GM21825 (cell line): ENCODE data around the gene BCLAF3.

Experiments
- ATAC-seq: cut with Tn5 transposase; IDR thresholded peaks from one replicate; pipeline ENCODE4 v1.9.1; 2021; ENCODE audit warnings: mild to moderate bottlenecking, moderate library complexity; ENCODE audit not compliant: unreplicated experiment

BCLAF3 gene

GRCh38 chrX:19990556-19991349 is at the start of gene BCLAF3:
BCLAF3 (minus strand) TSS chrX:19991061; CDS start chrX:19970264, 20,797 bp downstream.
- ATAC-seq = peak; percentile 95

- ATAC-seq = no peak
Measured at GRCh38 chrX:20038966-20039365, 48.1 kb upstream of the BCLAF3 start.

- no peak for ATAC-seq
Measured at GRCh38 chrX:20037186-20037585, 46.3 kb upstream of the BCLAF3 start.

- no peak for ATAC-seq
Measured at GRCh38 chrX:20032201-20032600, 41.3 kb upstream of the BCLAF3 start.

- ATAC-seq = no peak
Measured at GRCh38 chrX:20029728-20030127, 38.9 kb upstream of the BCLAF3 start.

- no peak for ATAC-seq
Measured at GRCh38 chrX:20028588-20028987, 37.7 kb upstream of the BCLAF3 start.

GRCh38 chrX:20026278-20026677 is 35.4 kb upstream of the BCLAF3 start:
- no peak for ATAC-seq

- no peak for ATAC-seq
Measured at GRCh38 chrX:20019672-20020365, 29.0 kb upstream of the BCLAF3 start.

GRCh38 chrX:20016616-20016945 is 25.7 kb upstream of the BCLAF3 start:
- no peak for ATAC-seq

GRCh38 chrX:20015945-20016615 is 25.2 kb upstream of the BCLAF3 start:
- ATAC-seq = no peak

- no peak for ATAC-seq
Measured at GRCh38 chrX:20015422-20015821, 24.6 kb upstream of the BCLAF3 start.

GRCh38 chrX:20011608-20012007 is 20.7 kb upstream of the BCLAF3 start:
- no peak for ATAC-seq

GRCh38 chrX:20007962-20008622 is 17.2 kb upstream of the BCLAF3 start:
- ATAC-seq = no peak

GRCh38 chrX:20005883-20006282 is 15.0 kb upstream of the BCLAF3 start:
- ATAC-seq = no peak

- ATAC-seq = no peak
Measured at GRCh38 chrX:20001588-20001987, 10.7 kb upstream of the BCLAF3 start.

GRCh38 chrX:19991350-19991718 is 473 bp upstream of the BCLAF3 start:
- no peak for ATAC-seq

- peak; percentile 11 for ATAC-seq
Measured at GRCh38 chrX:19990151-19990555, 708 bp downstream of the BCLAF3 start.

GRCh38 chrX:19987856-19988255 is 3.0 kb downstream of the BCLAF3 start:
- ATAC-seq = no peak

GRCh38 chrX:19986531-19986930 is 4.3 kb downstream of the BCLAF3 start:
- ATAC-seq = no peak

- ATAC-seq = no peak
Measured at GRCh38 chrX:19981947-19982346, 8.9 kb downstream of the BCLAF3 start.

- ATAC-seq = no peak
Measured at GRCh38 chrX:19975845-19976244, 15.0 kb downstream of the BCLAF3 start.
